Tibial nerve (tissue), 4 donors: ENCODE data around the gene CES1. TPM values are rescaled to one million over a fixed set of nuclear protein-coding genes. Genes with fewer than 3 reads are reported as not detected.

Experiments
- DNase-seq, 2 donors: peaks; one replicate each; pipeline ENCODE4 v3.0.0-alpha.2; 2019; ENCODE audit warnings: low spot score in 2 of 2
- H3K27ac ChIP-seq, 4 donors: fragments of 200-600 bp; sonication (generic) in 3 of 4; one replicate each; pipeline ENCODE4 v1.5.1; 2017 to 2019; ENCODE audit warnings: mild to moderate bottlenecking in 1 of 4
- H3K27me3 ChIP-seq, 2 donors: fragments of 200-600 bp; sonication (generic) in 1 of 2; one replicate each; pipeline versions ENCODE4 v1.5.1 to v1.6.0; 2017 to 2019
- H3K36me3 ChIP-seq, 3 donors: fragments of 200-600 bp; sonication (generic); one replicate each; pipeline ENCODE4 v1.5.1; 2018 to 2019
- H3K4me1 ChIP-seq, 4 donors: fragments of 200-600 bp; sonication (generic) in 3 of 4; one replicate each; pipeline ENCODE4 v1.5.1; 2017 to 2019
- H3K4me3 ChIP-seq, 4 donors: fragments of 200-600 bp; sonication (generic) in 3 of 4; one replicate each; pipeline ENCODE4 v1.5.1; 2017 to 2019; ENCODE audit warnings: mild to moderate bottlenecking in 1 of 4, moderate library complexity in 1 of 4
- H3K9me3 ChIP-seq, 4 donors: fragments of 200-600 bp; sonication (generic) in 3 of 4; one replicate each; pipeline ENCODE4 v1.5.1; 2017 to 2019
- CTCF ChIP-seq, 5 experiments: fragments of 200-600 bp in 3 of 5; fragments of 450-650 bp in 2 of 5; sonication (generic) in 3 of 5; IDR thresholded peaks; one replicate each; pipeline ENCODE4 v1.5.1; 2016 to 2019; ENCODE audit warnings: antibody characterized with exemption in 5 of 5, mild to moderate bottlenecking in 3 of 5, moderate library complexity in 2 of 5
- EP300 ChIP-seq, 2 donors: sonication (generic); formaldehyde crosslinking; IDR thresholded peaks; one replicate each; pipeline ENCODE4 v1.6.1; 2017; ENCODE audit warnings: antibody characterized with exemption in 2 of 2, mild to moderate bottlenecking in 1 of 2
- POLR2A ChIP-seq, 2 donors: fragments of 450-650 bp; IDR thresholded peaks; one replicate each; pipeline ENCODE4 v1.6.1; 2017; ENCODE audit warnings: antibody characterized with exemption in 2 of 2, mild to moderate bottlenecking in 2 of 2, moderate library complexity in 2 of 2
- WGBS, 2 donors: methylation state at CpG; one replicate each; pipeline ENCODE4 v1.1.5; 2018; 5-methylcytosine and 5-hydroxymethylcytosine counted together
- total RNA-seq, 4 donors: library from RNA; depleted of rRNA; stranded (reverse); fragments of >200 nt; gene quantifications; one replicate each; pipeline ENCODE4 v1.1.0, GENCODE V29; 2016

Gene CES1
- total RNA-seq, 4 donors from 2014 or later = 18.8 to 54.5 (median 37.3) TPM

GRCh38 chr16:55853114-55853513 is 20.2 kb upstream of the CES1 start:
- Histone ChIP-seq H3K27me3 (peaks cover 0 to 34% of the 10 kb centered on the region in 2 donors), H3K4me3 (no peak overlapping the region), H3K36me3 (no peaks in the 10 kb centered on the region), H3K4me1 (no peaks in the 10 kb centered on the region), H3K27ac (no peak overlapping the region), H3K9me3 (no peaks in the 10 kb centered on the region)
- no peak for DNase-seq
- TF ChIP-seq CTCF (IDR thresholded peaks at IDR 0.05) (no peak), EP300 (IDR thresholded peaks at IDR 0.05) (no peak), POLR2A (IDR thresholded peaks at IDR 0.05) (no peak)
- 72 to 73% methylated on average over 3 of the region's 3 CpGs for WGBS, 2 donors

GRCh38 chr16:55849536-55849935 is 16.6 kb upstream of the CES1 start:
- no peak for TF ChIP-seq POLR2A (IDR thresholded peaks at IDR 0.05)
- TF ChIP-seq EP300 (IDR thresholded peaks at IDR 0.05) = no peak
- no peak for TF ChIP-seq CTCF (IDR thresholded peaks at IDR 0.05)
- H3K27me3 ChIP-seq = peaks cover 0 to 55% of the 10 kb centered on the region in 2 donors
- H3K9me3 ChIP-seq = no peaks in the 10 kb centered on the region
- no peak for DNase-seq
- no peaks in the 10 kb centered on the region for H3K4me1 ChIP-seq
- no peaks in the 10 kb centered on the region for H3K36me3 ChIP-seq
- no peak overlapping the region for H3K27ac ChIP-seq
- WGBS, 2 donors = 68 to 72% methylated on average over 11 to 13 of the region's 13 CpGs
- no peak overlapping the region for H3K4me3 ChIP-seq

GRCh38 chr16:55846598-55847346 is 13.9 kb upstream of the CES1 start:
- 62 to 64% methylated on average over 11 of the region's 11 CpGs for WGBS, 2 donors
- no peak for TF ChIP-seq EP300 (IDR thresholded peaks at IDR 0.05)
- no peak for TF ChIP-seq POLR2A (IDR thresholded peaks at IDR 0.05)
- TF ChIP-seq CTCF (IDR thresholded peaks at IDR 0.05) = no peak
- no peak overlapping the region for H3K4me3 ChIP-seq
- DNase-seq = no peak
- H3K9me3 ChIP-seq = no peaks in the 10 kb centered on the region
- peaks cover 0 to 55% of the 10 kb centered on the region in 2 donors for H3K27me3 ChIP-seq
- H3K27ac ChIP-seq = no peak overlapping the region
- H3K36me3 ChIP-seq = no peaks in the 10 kb centered on the region
- no peaks in the 10 kb centered on the region for H3K4me1 ChIP-seq

GRCh38 chr16:55843105-55843395 is 10.2 kb upstream of the CES1 start:
- H3K9me3 ChIP-seq = no peaks in the 10 kb centered on the region
- no peak overlapping the region for H3K27ac ChIP-seq
- no peak overlapping the region for H3K4me3 ChIP-seq
- 48 to 49% methylated on average over 2 of the region's 2 CpGs for WGBS, 2 donors
- no peak for DNase-seq
- H3K36me3 ChIP-seq = no peaks in the 10 kb centered on the region
- TF ChIP-seq EP300 (IDR thresholded peaks at IDR 0.05) (no peak), CTCF (IDR thresholded peaks at IDR 0.05) (peak in 1 of 5 experiments; percentile 2)
- H3K4me1 ChIP-seq = peaks cover 0 to 4% (median 0%) of the 10 kb centered on the region in 4 donors
- peaks cover 0 to 20% of the 10 kb centered on the region in 2 donors for H3K27me3 ChIP-seq

- peak in 1 of 2 donors; percentile 53 for DNase-seq
- Histone ChIP-seq H3K4me3 (no peak overlapping the region), H3K4me1 (peaks cover 0 to 4% (median 0%) of the 10 kb centered on the region in 4 donors), H3K9me3 (no peaks in the 10 kb centered on the region), H3K27ac (no peak overlapping the region), H3K27me3 (peaks cover 0 to 15% of the 10 kb centered on the region in 2 donors), H3K36me3 (no peaks in the 10 kb centered on the region)
- no peak for TF ChIP-seq POLR2A (IDR thresholded peaks at IDR 0.05)
- TF ChIP-seq EP300 (IDR thresholded peaks at IDR 0.05) = no peak
- TF ChIP-seq CTCF (IDR thresholded peaks at IDR 0.05) = peak; percentile 63 to 72 (median 68)
- WGBS, 2 donors = 37 to 46% methylated on average over 11 of the region's 11 CpGs
These were observed 9.6 kb upstream of the CES1 start for GRCh38 chr16:55842369-55843104.
